ENCODE results near the gene KDM2B.

KDM2B gene

GRCh38 chr12:121400332-121401139 lies 180.3 kb downstream of the KDM2B start:
- H3K4me3 ChIP-seq (ENCODE audit: low read depth, low read length): peak overlapping the region; percentile 69
- DNase-seq (ENCODE audit: low read depth): peak; percentile 85
- no peak for TF ChIP-seq CTCF (IDR thresholded peaks at IDR 0.05; ENCODE audit: low read depth, low read length, missing control alignments)

- peak within 1 kb of the TSS; percentile 69 for H3K4me3 ChIP-seq (ENCODE audit: low read depth, low read length)
- DNase-seq (ENCODE audit: low read depth): peak; percentile 96
- TF ChIP-seq CTCF (IDR thresholded peaks at IDR 0.05; ENCODE audit: low read depth, low read length, missing control alignments): no peak
Observed at GRCh38 chr12:121399391-121400331, 181.2 kb downstream of the KDM2B start, which contains the start of gene RNF34. TSS of gene RNF34 (plus strand) at chr12:121400118. CDS start at chr12:121400213, 95 bp downstream.

GRCh38 chr12:121398355-121398754 lies 182.5 kb downstream of the KDM2B start:
- no peak overlapping the region for H3K4me3 ChIP-seq (ENCODE audit: low read depth, low read length)
- no peak for TF ChIP-seq CTCF (IDR thresholded peaks at IDR 0.05; ENCODE audit: low read depth, low read length, missing control alignments)
- DNase-seq (ENCODE audit: low read depth): no peak

GRCh38 chr12:121397521-121397920 lies 183.3 kb downstream of the KDM2B start:
- TF ChIP-seq CTCF (IDR thresholded peaks at IDR 0.05; ENCODE audit: low read depth, low read length, missing control alignments): no peak
- DNase-seq (ENCODE audit: low read depth): no peak
- H3K4me3 ChIP-seq (ENCODE audit: low read depth, low read length): no peak overlapping the region

GRCh38 chr12:121392325-121392716 lies 188.5 kb downstream of the KDM2B start:
- TF ChIP-seq CTCF (IDR thresholded peaks at IDR 0.05; ENCODE audit: low read depth, low read length, missing control alignments): no peak
- H3K4me3 ChIP-seq (ENCODE audit: low read depth, low read length): no peak overlapping the region
- DNase-seq (ENCODE audit: low read depth): no peak

- H3K4me3 ChIP-seq (ENCODE audit: low read depth, low read length): no peak overlapping the region
- TF ChIP-seq CTCF (IDR thresholded peaks at IDR 0.05; ENCODE audit: low read depth, low read length, missing control alignments): no peak
- DNase-seq (ENCODE audit: low read depth): peak; percentile 43
Observed at GRCh38 chr12:121391619-121392324, 189.1 kb downstream of the KDM2B start.

Measured in GM12864 (cell line).